GM12892 (cell line): Measurements from ENCODE around the gene LEKR1.

ENCODE experiments used
- POLR2AphosphoS5 ChIP-seq: IDR thresholded peaks from 2 replicates; pipeline ENCODE4 v1.6.1; 2011; ENCODE audit warnings: low read depth, low read length, control low read depth
- TAF1 ChIP-seq: IDR thresholded peaks from 2 replicates; pipeline ENCODE4 v1.6.1; 2011; ENCODE audit warnings: low read depth, mild to moderate bottlenecking, control low read depth, low read length, borderline replicate concordance

GRCh38 chr3:156782921-156783320 lies 43.2 kb upstream of the LEKR1 start:
- TF ChIP-seq TAF1 (no peak), POLR2AphosphoS5 (no peak)
